Tibial nerve (tissue), 3 donors: ENCODE results near the gene CCDC85C.

Source experiments
- CTCF ChIP-seq, 5 experiments: fragments of 200-600 bp in 3 of 5; fragments of 450-650 bp in 2 of 5; sonication (generic) in 3 of 5; IDR thresholded peaks; one replicate each; pipeline ENCODE4 v1.5.1; 2016 to 2019; ENCODE audit warnings: antibody characterized with exemption in 5 of 5, mild to moderate bottlenecking in 3 of 5, moderate library complexity in 2 of 5
- POLR2A ChIP-seq, 2 donors: fragments of 450-650 bp; IDR thresholded peaks; one replicate each; pipeline ENCODE4 v1.6.1; 2017; ENCODE audit warnings: antibody characterized with exemption in 2 of 2, mild to moderate bottlenecking in 2 of 2, moderate library complexity in 2 of 2

GRCh38 chr14:99589651-99590530, 14.1 kb downstream of the CCDC85C start:
- TF ChIP-seq CTCF (IDR thresholded peaks at IDR 0.05) (no peak), POLR2A (IDR thresholded peaks at IDR 0.05) (no peak)
